K562 (cell line): ENCODE data around the gene LCLAT1. TPM values are rescaled to one million over a fixed set of nuclear protein-coding genes. Genes with fewer than 3 reads are reported as not detected.

Experiments used
- ARID2 ChIP-seq: fragments of 450-650 bp; IDR thresholded peaks from 2 replicates; pipeline ENCODE4 v1.6.1; 2017; ENCODE audit warnings: antibody characterized with exemption, mild to moderate bottlenecking
- ATF3 ChIP-seq, 2 experiments: fragments of 450-650 bp in 1 of 2; sonication (generic) in 1 of 2; formaldehyde crosslinking in 1 of 2; IDR thresholded peaks in 1 of 2; conservative IDR thresholded peaks in 1 of 2; 2 replicates each; pipeline versions ENCODE4 v1.6.1 to v1.8.1; 2016 to 2023; ENCODE audit warnings: mild to moderate bottlenecking in 2 of 2, moderate library complexity in 2 of 2, inconsistent platforms in 1 of 2, missing genetic modification reagents in 1 of 2
- BRF1 ChIP-seq: IDR thresholded peaks from 3 replicates; pipeline ENCODE4 v1.6.1; 2011; ENCODE audit warnings: borderline replicate concordance, mild to moderate bottlenecking; ENCODE audit not compliant: insufficient read length; ENCODE audit errors: extremely low read depth
- CBFB ChIP-seq: sonication (generic); formaldehyde crosslinking; IDR thresholded peaks from 2 replicates; pipeline ENCODE4 v1.4.0; 2020; ENCODE audit warnings: mild to moderate bottlenecking, missing genetic modification reagents
- CTBP1 ChIP-seq: fragments of 450-650 bp; IDR thresholded peaks from 2 replicates; pipeline ENCODE4 v1.6.1; 2016; ENCODE audit warnings: borderline replicate concordance
- E4F1 ChIP-seq: fragments of 250-450 bp; sonication (Bioruptor Pico); IDR thresholded peaks from 2 replicates; pipeline ENCODE4 v1.5.0; 2021; ENCODE audit warnings: mild to moderate bottlenecking, borderline replicate concordance
- EP400 ChIP-seq: fragments of 450-650 bp; IDR thresholded peaks from 2 replicates; pipeline ENCODE4 v1.6.1; 2017; ENCODE audit warnings: antibody characterized with exemption, mild to moderate bottlenecking, moderate library complexity
- HSF4 ChIP-seq: fragments of 250-450 bp; sonication (Bioruptor Pico); IDR thresholded peaks from 2 replicates; pipeline ENCODE4 v2.1.2; 2022; ENCODE audit warnings: mild to moderate bottlenecking, moderate library complexity, borderline replicate concordance
- KLF6 ChIP-seq: fragments of 250-450 bp; sonication (Bioruptor Pico); IDR thresholded peaks from 2 replicates; pipeline ENCODE4 v1.4.0; 2020; ENCODE audit warnings: mild to moderate bottlenecking, moderate library complexity, borderline replicate concordance
- MECOM ChIP-seq: fragments of 250-450 bp; sonication (Bioruptor Pico); IDR thresholded peaks from 2 replicates; pipeline ENCODE4 v1.8.0; 2022; ENCODE audit warnings: inconsistent platforms
- NELFE ChIP-seq: IDR thresholded peaks from 2 replicates; pipeline ENCODE4 v1.6.1; 2011; ENCODE audit warnings: mild to moderate bottlenecking; ENCODE audit not compliant: insufficient read depth, insufficient read length
- RBM25 ChIP-seq: fragments of 200-400 bp; formaldehyde crosslinking; IDR thresholded peaks from 2 replicates; pipeline ENCODE4 v1.6.1; 2018; ENCODE audit warnings: low read length, low read depth, moderate library complexity; ENCODE audit not compliant: severe bottlenecking
- SMARCE1 ChIP-seq: fragments of 450-650 bp; IDR thresholded peaks from 2 replicates; pipeline ENCODE4 v1.7.1; 2016; ENCODE audit warnings: mild to moderate bottlenecking
- TEAD2 ChIP-seq: fragments of 450-650 bp; IDR thresholded peaks from 2 replicates; pipeline ENCODE4 v1.6.1; 2016; ENCODE audit warnings: missing genetic modification characterization, control low read depth, missing compliant biosample characterization
- U2AF1 ChIP-seq: fragments of 200-400 bp; formaldehyde crosslinking; optimal IDR thresholded peaks from 2 replicates; pipeline ENCODE3; 2017; ENCODE audit warnings: mild to moderate bottlenecking, low read depth, low read length, moderate library complexity
- ZBTB9 ChIP-seq: fragments of 450-650 bp; formaldehyde crosslinking; IDR thresholded peaks from 2 replicates; pipeline ENCODE4 v1.4.0; 2020; ENCODE audit warnings: mild to moderate bottlenecking, moderate library complexity
- ZNF511 ChIP-seq: sonication (generic); formaldehyde crosslinking; IDR thresholded peaks from 2 replicates; pipeline ENCODE4 v1.8.0; 2022; ENCODE audit warnings: mild to moderate bottlenecking, missing genetic modification reagents
- ZNF766 ChIP-seq: fragments of 200-800 bp; sonication (Bioruptor generic); conservative IDR thresholded peaks from 2 replicates; pipeline ENCODE4 v1.6.1; 2016; ENCODE audit warnings: missing genetic modification characterization, missing compliant biosample characterization
- polyA plus RNA-seq, 8 experiments: library from polyadenylated mRNA; depleted of rRNA in 4 of 8; stranded (reverse) in 5 of 8; unstranded in 3 of 8; fragments of >200 nt; fragmentation: Nextera tagmentation in 2 of 8; fragmentation: Illumina TruSeq in 1 of 8; extraction: Ambion mirVana in 2 of 8; extraction: Trizol in 1 of 8; gene quantifications; 2 replicates each; pipeline versions ENCODE4 v1.2.1 to v1.2.3, GENCODE V29; 2011 to 2014; ENCODE audit warnings: inconsistent platforms in 1 of 8, missing spikeins in 1 of 8
- total RNA-seq, 7 experiments: library from RNA; depleted of rRNA in 6 of 7; stranded (reverse); fragments of >200 nt in 6 of 7; fragmentation: Illumina TruSeq in 2 of 7; extraction: Trizol in 2 of 7; gene quantifications; 2 replicates each; pipeline versions ENCODE4 v1.2.1 to v1.2.3, GENCODE V29; 2011 to 2021; ENCODE audit warnings: low replicate concordance in 1 of 7

Gene LCLAT1
- total and polyA plus RNA-seq, 9 of the 15 experiments (the other 6 are each of a cell fraction or from before 2014, with no cell fraction given), result 8.9 to 63.3 (median 25.4) TPM

- no peak for TF ChIP-seq RBM25
- no peak for TF ChIP-seq ZNF511 (CRISPR knock-in tag)
- TF ChIP-seq KLF6 (CRISPR knock-in tag), result no peak
- no peak for TF ChIP-seq E4F1 (CRISPR knock-in tag)
- peak; percentile 91 for TF ChIP-seq ATF3 (IDR thresholded peaks at IDR 0.05)
- no peak for TF ChIP-seq ATF3 (CRISPR knock-in tag; conservative IDR thresholded peaks at IDR 0.05)
- no peak for TF ChIP-seq ARID2
- no peak for TF ChIP-seq CBFB
- no peak for TF ChIP-seq HSF4
- no peak for TF ChIP-seq U2AF1
- no peak for TF ChIP-seq NELFE
- TF ChIP-seq ZBTB9, result no peak
- peak; percentile 43; the same call in 1 of the 2 replicates for TF ChIP-seq ZNF766
- TF ChIP-seq BRF1, result no peak
- no peak for TF ChIP-seq MECOM (CRISPR knock-in tag)
- no peak for TF ChIP-seq EP400
- no peak for TF ChIP-seq TEAD2
- 0 out of 2 replicates have a peak, but pooled peaks have one; percentile 50 for TF ChIP-seq SMARCE1
- TF ChIP-seq CTBP1, result no peak
These were observed 18.7 kb upstream of the LCLAT1 start (continued) for GRCh38 chr2:30428348-30428662.
